ENCODE results near the gene CD3E.

The CD3E gene

DNA sequence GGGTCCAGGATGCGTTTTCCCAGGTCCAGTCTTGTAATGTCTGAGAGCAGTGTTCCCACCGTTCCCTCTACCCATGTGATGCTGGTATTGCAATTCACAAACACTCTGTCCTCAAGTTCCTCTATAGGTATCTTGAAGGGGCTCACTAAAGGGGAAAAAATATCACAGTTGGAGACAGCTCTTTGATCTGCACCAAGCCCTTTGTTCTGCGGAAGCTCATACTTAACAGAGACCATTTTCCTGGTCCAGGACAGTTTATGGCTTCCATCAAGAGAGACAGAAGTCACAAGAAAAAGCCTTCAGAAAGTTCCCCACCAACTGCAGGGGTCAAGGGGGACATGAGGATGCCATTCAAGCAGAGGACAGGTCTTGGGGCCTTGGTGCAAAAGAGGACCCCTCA is 35.9 kb downstream of the CD3E start:
- ChIA-PET CTCF (no interaction called here), POLR2A (interaction anchor here (1.0 kb wide), 1 partner anchor 19 kb away, joined by 3 read pairs; the partner anchor contains the start of gene UBE4A)
- no peak for DNase-seq (ENCODE audit: extremely low spot score)
- TF ChIP-seq BHLHE40 (IDR thresholded peaks at IDR 0.05; ENCODE audit: borderline replicate concordance) (no peak), FOXK2 (IDR thresholded peaks at IDR 0.05) (no peak), ARNT (IDR thresholded peaks at IDR 0.05) (no peak), ELF4 (IDR thresholded peaks at IDR 0.05) (no peak), FOXA1 (IDR thresholded peaks at IDR 0.05) (no peak), SP1 (IDR thresholded peaks at IDR 0.05) (no peak), HDGF (IDR thresholded peaks at IDR 0.05; ENCODE audit: borderline replicate concordance) (no peak)
- TF ChIP-seq, protein P1, sequence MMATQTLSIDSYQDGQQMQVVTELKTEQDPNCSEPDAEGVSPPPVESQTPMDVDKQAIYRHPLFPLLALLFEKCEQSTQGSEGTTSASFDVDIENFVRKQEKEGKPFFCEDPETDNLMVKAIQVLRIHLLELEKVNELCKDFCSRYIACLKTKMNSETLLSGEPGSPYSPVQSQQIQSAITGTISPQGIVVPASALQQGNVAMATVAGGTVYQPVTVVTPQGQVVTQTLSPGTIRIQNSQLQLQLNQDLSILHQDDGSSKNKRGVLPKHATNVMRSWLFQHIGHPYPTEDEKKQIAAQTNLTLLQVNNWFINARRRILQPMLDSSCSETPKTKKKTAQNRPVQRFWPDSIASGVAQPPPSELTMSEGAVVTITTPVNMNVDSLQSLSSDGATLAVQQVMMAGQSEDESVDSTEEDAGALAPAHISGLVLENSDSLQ (IDR thresholded peaks at IDR 0.05) = no peak

DNA sequence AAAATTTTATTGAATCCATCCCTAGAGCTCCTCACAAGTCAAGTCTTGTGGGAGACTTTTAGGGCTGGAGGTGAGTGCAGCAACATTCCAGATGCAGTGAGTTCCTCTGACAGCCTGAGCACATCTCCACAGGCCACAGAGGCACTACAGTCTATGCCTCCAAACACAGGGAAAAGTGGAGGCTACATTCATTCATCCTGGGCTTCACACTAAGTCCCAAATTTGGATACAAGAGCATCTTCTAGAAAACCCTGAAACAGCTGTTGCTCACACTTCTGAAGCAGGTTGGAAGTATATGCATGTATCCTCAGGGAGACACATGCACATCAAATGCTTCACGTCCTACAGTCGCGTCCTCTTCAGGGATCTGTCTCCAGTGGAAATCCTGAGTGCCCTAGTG is 36.7 kb downstream of the CD3E start:
- POLR2A ChIA-PET = interaction anchor here (1.0 kb wide), 1 partner anchor 18 kb away, joined by 3 read pairs; the partner anchor contains the start of gene UBE4A
- CTCF ChIA-PET = no interaction called here

DNA sequence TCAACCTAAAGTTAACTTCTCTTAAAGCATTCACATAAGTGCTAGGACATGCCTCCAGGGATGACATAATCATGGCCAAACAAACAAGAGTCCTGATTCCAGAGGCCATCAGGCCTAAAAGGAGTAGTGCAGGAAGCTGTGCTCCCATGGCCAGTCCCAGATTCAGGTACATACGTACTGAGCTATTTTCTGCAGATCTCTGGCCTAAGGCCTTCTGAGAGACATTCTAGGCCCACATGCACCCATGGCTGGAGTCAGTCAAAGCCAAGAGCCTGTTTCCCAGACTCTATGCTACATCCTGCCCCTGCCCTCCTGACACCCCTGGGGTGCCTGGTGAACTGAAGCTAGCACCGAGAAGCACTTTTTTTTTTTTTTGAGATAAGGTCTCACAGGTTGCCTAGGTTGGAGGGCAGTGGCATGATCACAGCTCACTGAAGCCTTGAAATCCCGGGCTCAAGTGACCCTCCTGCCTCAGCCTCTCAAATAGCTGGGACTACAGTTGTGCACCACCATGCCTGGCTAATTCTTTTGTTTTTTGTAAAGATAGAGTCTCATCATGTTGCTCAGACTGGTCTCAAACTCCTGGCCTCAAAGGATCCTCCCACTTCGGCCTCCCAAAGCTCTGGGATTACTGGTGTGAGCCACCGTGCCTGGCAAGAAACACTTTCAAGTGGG is 37.4 kb downstream of the CD3E start:
- no peak for DNase-seq (ENCODE audit: extremely low spot score)
- POLR2A ChIA-PET = no interaction called here
- TF ChIP-seq L3MBTL2 (conservative IDR thresholded peaks at IDR 0.05) (no peak), FOXM1 (IDR thresholded peaks at IDR 0.05; ENCODE audit: borderline replicate concordance) (no peak), ARNT (IDR thresholded peaks at IDR 0.05) (no peak), LEF1 (IDR thresholded peaks at IDR 0.05; ENCODE audit: borderline replicate concordance) (no peak), FOXK2 (IDR thresholded peaks at IDR 0.05) (no peak), BHLHE40 (IDR thresholded peaks at IDR 0.05; ENCODE audit: borderline replicate concordance) (no peak), SP1 (IDR thresholded peaks at IDR 0.05) (no peak), ZNF384 (IDR thresholded peaks at IDR 0.05) (no peak), ELF4 (IDR thresholded peaks at IDR 0.05) (no peak)
- TF ChIP-seq, protein P1 (IDR thresholded peaks at IDR 0.05) = no peak
- CTCF ChIA-PET = interaction anchor here (0.7 kb wide), 1 partner anchor 11 kb away, joined by 3 read pairs; no protein-coding TSS in a partner anchor

More for the DNA sequence above, 36.7 kb downstream of the CD3E start:
- no peak for DNase-seq (ENCODE audit: extremely low spot score)
- TF ChIP-seq TARDBP (IDR thresholded peaks at IDR 0.05) (no peak), FOXA1 (IDR thresholded peaks at IDR 0.05) (no peak), ARNT (IDR thresholded peaks at IDR 0.05) (no peak), FOXK2 (IDR thresholded peaks at IDR 0.05) (no peak), L3MBTL2 (conservative IDR thresholded peaks at IDR 0.05) (no peak), BHLHE40 (IDR thresholded peaks at IDR 0.05; ENCODE audit: borderline replicate concordance) (no peak), SP1 (IDR thresholded peaks at IDR 0.05) (no peak), FOXM1 (IDR thresholded peaks at IDR 0.05; ENCODE audit: borderline replicate concordance) (no peak)
- TF ChIP-seq, protein P1 (IDR thresholded peaks at IDR 0.05) = no peak

DNA sequence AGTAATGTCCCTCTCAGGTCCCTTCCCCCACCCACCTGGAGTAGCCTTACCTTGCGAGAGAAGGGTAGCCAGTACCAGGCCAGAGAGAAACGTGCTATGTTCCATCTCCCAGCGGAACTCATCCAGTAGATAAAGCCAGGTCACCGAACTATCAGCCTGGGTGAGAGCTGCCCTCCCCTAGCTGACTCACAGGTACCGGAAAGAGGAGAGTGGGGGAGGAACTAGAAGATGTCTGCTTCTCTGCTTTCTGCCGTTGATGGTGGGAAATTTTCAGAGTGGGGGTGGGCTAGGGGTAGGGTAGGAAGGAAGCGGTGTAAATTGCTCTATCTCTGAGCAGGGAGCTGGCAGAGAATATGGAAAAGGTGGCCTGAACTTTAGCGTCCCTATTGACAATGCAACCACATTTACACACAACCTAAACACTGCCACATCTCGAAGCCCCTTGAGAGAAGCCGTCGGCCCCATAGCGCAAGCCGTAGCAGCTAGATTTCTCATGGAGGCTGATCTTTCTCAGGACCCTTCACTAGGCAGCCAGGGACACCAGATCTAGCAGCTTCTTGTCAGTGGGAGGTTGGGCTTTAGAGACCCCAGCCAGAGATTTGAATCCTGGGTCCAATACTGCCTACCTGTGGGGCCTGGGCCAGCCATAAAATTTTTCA is 38.1 kb downstream of the CD3E start, which contains the start of gene CD3D:
Gene CD3D, minus strand, starts transcription at position 203 of the 659 bp plus-strand sequence. Its CDS starts 98 bp downstream, at position 105.
- ChIA-PET POLR2A (no interaction called here), CTCF (interaction anchor here (0.6 to 0.7 kb wide), 2 partner anchors 10 to 61 kb away, joined by 3 to 6 read pairs; no protein-coding TSS in a partner anchor)
- no peak for DNase-seq (ENCODE audit: extremely low spot score)
- no peak for TF ChIP-seq ZNF384 (IDR thresholded peaks at IDR 0.05)
- no peak for TF ChIP-seq TARDBP (IDR thresholded peaks at IDR 0.05)
- TF ChIP-seq, protein P1 (IDR thresholded peaks at IDR 0.05) = no peak
- TF ChIP-seq HDGF (IDR thresholded peaks at IDR 0.05; ENCODE audit: borderline replicate concordance) = no peak
- no peak for TF ChIP-seq CTBP1 (IDR thresholded peaks at IDR 0.05; ENCODE audit: borderline replicate concordance)
- TF ChIP-seq FOXM1 (IDR thresholded peaks at IDR 0.05; ENCODE audit: borderline replicate concordance) = no peak

DNA sequence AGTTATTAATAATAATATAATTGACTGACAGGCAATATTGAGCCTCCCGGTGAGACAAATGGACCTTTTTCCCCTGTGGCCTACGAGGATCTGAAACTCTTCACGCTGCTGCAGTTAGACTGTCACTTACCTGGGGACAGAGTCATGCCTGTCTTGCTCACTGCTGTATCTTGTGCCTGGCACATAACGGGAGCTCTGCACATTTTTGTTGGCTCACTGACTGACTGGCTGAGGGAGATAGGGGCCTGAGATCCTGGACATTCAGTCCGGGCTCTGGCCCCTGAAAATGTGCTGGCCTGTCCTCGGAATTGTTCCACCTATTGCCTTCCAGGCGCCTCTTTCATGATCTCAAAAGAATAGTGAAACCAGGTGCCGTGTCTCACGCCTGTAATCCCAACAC is 38.7 kb downstream of the CD3E start:
- POLR2A ChIA-PET = no interaction called here
- DNase-seq (ENCODE audit: extremely low spot score) = no peak
- CTCF ChIA-PET = interaction anchor here (0.6 kb wide), 1 partner anchor 61 kb away, joined by 6 read pairs; no protein-coding TSS in a partner anchor
- no peak for TF ChIP-seq FOXA1 (IDR thresholded peaks at IDR 0.05)
- TF ChIP-seq LEF1 (IDR thresholded peaks at IDR 0.05; ENCODE audit: borderline replicate concordance) = no peak
- TF ChIP-seq, protein P1 (IDR thresholded peaks at IDR 0.05) = no peak
- no peak for TF ChIP-seq CTBP1 (IDR thresholded peaks at IDR 0.05; ENCODE audit: borderline replicate concordance)
- TF ChIP-seq ELF4 (IDR thresholded peaks at IDR 0.05) = no peak
- no peak for TF ChIP-seq FOXM1 (IDR thresholded peaks at IDR 0.05; ENCODE audit: borderline replicate concordance)
- no peak for TF ChIP-seq HDGF (IDR thresholded peaks at IDR 0.05; ENCODE audit: borderline replicate concordance)
- no peak for TF ChIP-seq ZNF384 (IDR thresholded peaks at IDR 0.05)
- TF ChIP-seq TARDBP (IDR thresholded peaks at IDR 0.05) = no peak
- no peak for TF ChIP-seq BHLHE40 (IDR thresholded peaks at IDR 0.05; ENCODE audit: borderline replicate concordance)
- TF ChIP-seq ARNT (IDR thresholded peaks at IDR 0.05) = no peak
- TF ChIP-seq L3MBTL2 (conservative IDR thresholded peaks at IDR 0.05) = no peak
- TF ChIP-seq SUZ12 (IDR thresholded peaks at IDR 0.05) = no peak
- TF ChIP-seq NFRKB (IDR thresholded peaks at IDR 0.05) = no peak
- TF ChIP-seq SP1 (IDR thresholded peaks at IDR 0.05) = no peak
- no peak for TF ChIP-seq FOXK2 (IDR thresholded peaks at IDR 0.05)

Measured in HEK293T (cell line).